Heart right ventricle (tissue), 16 donors: ENCODE measurements around the gene TXNRD2. TPM values are rescaled to one million over a fixed set of nuclear protein-coding genes. Genes with fewer than 3 reads are reported as not detected.

Source experiments
- ATAC-seq, 8 donors: fragments of 200-7000 bp; cut with Tn5 transposase; one replicate each; pipeline ENCODE4 v1.9.1; 2020; ENCODE audit warnings: mild to moderate bottlenecking in 8 of 8, moderate library complexity in 8 of 8, moderate number of reproducible peaks in 1 of 8
- DNase-seq, 2 donors: peaks; one replicate each; pipeline ENCODE4 v3.0.0-alpha.2; 2020
- H3K27ac ChIP-seq, 10 donors: fragments of 200-600 bp; sonication (generic) in 2 of 10; one replicate each; pipeline versions ENCODE4 v1.5.0 to v1.8.0; 2020 to 2022; ENCODE audit warnings: mild to moderate bottlenecking in 3 of 10
- H3K27me3 ChIP-seq, 7 donors: fragments of 200-600 bp; one replicate each; pipeline ENCODE4 v1.8.0; 2021 to 2022; ENCODE audit warnings: mild to moderate bottlenecking in 2 of 7
- H3K36me3 ChIP-seq, 9 donors: fragments of 200-600 bp; sonication (generic) in 1 of 9; one replicate each; pipeline versions ENCODE4 v1.5.0 to v1.8.0; 2020 to 2022; ENCODE audit warnings: mild to moderate bottlenecking in 2 of 9
- H3K4me1 ChIP-seq, 9 donors: fragments of 200-600 bp; sonication (generic) in 1 of 9; one replicate each; pipeline versions ENCODE4 v1.5.0 to v1.8.0; 2020 to 2022; ENCODE audit warnings: mild to moderate bottlenecking in 4 of 9
- H3K4me3 ChIP-seq, 10 donors: fragments of 200-600 bp; sonication (generic) in 2 of 10; one replicate each; pipeline versions ENCODE4 v1.5.0 to v1.8.0; 2020 to 2022; ENCODE audit warnings: mild to moderate bottlenecking in 7 of 10, moderate library complexity in 2 of 10
- H3K9me3 ChIP-seq, 11 donors: fragments of 200-600 bp in 10 of 11; sonication (generic) in 2 of 11; one replicate each; pipeline versions ENCODE4 v1.5.0 to v1.8.0; 2013 to 2022; ENCODE audit warnings: mild to moderate bottlenecking in 2 of 11, control low read depth in 1 of 11, moderate library complexity in 1 of 11
- CTCF ChIP-seq, 9 donors: fragments of 200-600 bp; sonication (generic) in 2 of 9; IDR thresholded peaks; one replicate each; pipeline versions ENCODE4 v1.5.0 to v1.8.0; 2021 to 2022; ENCODE audit warnings: antibody characterized with exemption in 9 of 9, mild to moderate bottlenecking in 5 of 9, moderate library complexity in 1 of 9
- WGBS, 2 donors: extraction: QIAGEN DNeasy Blood & Tissue Kit; methylation state at CpG; one replicate each; pipeline ENCODE4 v1.1.7; 2013; ENCODE audit warnings: inconsistent platforms in 1 of 2; 5-methylcytosine and 5-hydroxymethylcytosine counted together
- intact Hi-C, 10 donors: fragments of 100-400 bp; cut with DNase I; formaldehyde crosslinking; loops; one replicate each; pipeline versions ENCODE4 v1.11.1 to v1.14.2; 2022
- polyA plus RNA-seq, 2 donors: library from polyadenylated mRNA; stranded (reverse); fragments of 200-250 nt; gene quantifications; one replicate each; pipeline ENCODE4 v1.2.3, GENCODE V29; 2013
- total RNA-seq, 10 donors: library from RNA; stranded (reverse); fragmentation: NEBNext Ultra II Directional in 3 of 10; extraction: Animal tissue kit (Norgen Biotek cat#: 25700) in 3 of 10; gene quantifications; one replicate each; pipeline versions ENCODE4 v1.2.1 to v1.2.4, GENCODE V29; 2021 to 2023
- donor health status: Arrhythmogenic right ventricular cardiomyopathy.
- donor health status: ischemic (EF 13 %, LVEDD 7.1; RV severe dilation, severe dysfunction).
- donor health status: healthy with polysubstance abuse.
- donor health status: DM: no; HTN: yes; CAD: no.
- donor health status: DM: no; HTN: no; CAD: no.
- donor health status: ischemic (EF 25% LVEDD 6.9; RV normal size, moderate dysfunction).
- donor health status: ischemic (EF 25% LVEDD 5.7; RV mildly dilated, moderate dysfunction).
- donor health status: healthy.
- donor health status: DM: yes; HTN: yes; CAD: no.
- donor health status: Ischemic cardiomyopathy.
- donor health status: ischemic (EF 35%, LVEDD 5.7; RV mildly dilated, moderate dysfunction).
- donor health status: nonischemic (EF 11% LVEDD 7.7; RV severe dilation, severe dysfunction).
- donor health status: DM: yes; HTN: yes; CAD: no.
- donor health status: PGD.
- donor health status: ischemic (EF 29% LVEDD 5.4; RV normal size, mild dysfunction).
- donor health status: nonischemic (EF 23%, LVEDD 6.1; RV moderate dilation, normal function).

Gene TXNRD2
- total and polyA plus RNA-seq, 12 donors, result 25.8 to 103 (median 35.0) TPM

GRCh38 chr22:19888131-19888746 lies 53.4 kb downstream of the TXNRD2 start:
- Histone ChIP-seq H3K36me3 (peaks cover 0 to 23% (median 0%) of the 10 kb centered on the region in 9 donors), H3K27ac (no peak overlapping the region), H3K4me1 (peaks cover 0 to 50% (median 15%) of the 10 kb centered on the region in 9 donors), H3K4me3 (no peak overlapping the region), H3K9me3 (no peaks in the 10 kb centered on the region), H3K27me3 (no peaks in the 10 kb centered on the region)
- intact Hi-C loops, result no loop called here
- WGBS, 2 donors, result 94 to 96% methylated on average over 17 of the region's 17 CpGs
- ATAC-seq (no peak), DNase-seq (no peak)
- TF ChIP-seq CTCF (IDR thresholded peaks at IDR 0.05), result no peak

- no peak for ATAC-seq
- Histone ChIP-seq H3K36me3 (peaks cover 0 to 25% (median 0%) of the 10 kb centered on the region in 9 donors), H3K4me1 (peaks cover 0 to 44% (median 13%) of the 10 kb centered on the region in 9 donors), H3K9me3 (no peaks in the 10 kb centered on the region), H3K4me3 (no peak overlapping the region), H3K27me3 (no peaks in the 10 kb centered on the region), H3K27ac (peak overlapping the region in 2 of 10 donors; percentile 21 to 80)
- TF ChIP-seq CTCF (IDR thresholded peaks at IDR 0.05), result no peak
- no peak for DNase-seq
- intact Hi-C loops, result no loop called here
- 89 to 90% methylated on average over 16 of the region's 16 CpGs for WGBS, 2 donors
Observed at GRCh38 chr22:19887256-19887985, 54.2 kb downstream of the TXNRD2 start.

GRCh38 chr22:19886605-19887255 lies 54.9 kb downstream of the TXNRD2 start:
- WGBS, 2 donors, result 73 to 78% methylated on average over 12 of the region's 12 CpGs
- peak overlapping the region in 3 of 10 donors; percentile 21 to 84 (median 47) for H3K27ac ChIP-seq

More at GRCh38 chr22:19886605-19887255, 54.9 kb downstream of the TXNRD2 start:
- H3K4me1 ChIP-seq, result peaks cover 0 to 42% (median 8%) of the 10 kb centered on the region in 9 donors
- intact Hi-C loops, result no loop called here
- no peak for TF ChIP-seq CTCF (IDR thresholded peaks at IDR 0.05)
- DNase-seq, result no peak
- H3K9me3 ChIP-seq, result no peaks in the 10 kb centered on the region
- no peak overlapping the region for H3K4me3 ChIP-seq
- ATAC-seq, result peak; percentile 14 to 57 (median 30)
- H3K27me3 ChIP-seq, result no peaks in the 10 kb centered on the region
- peaks cover 0 to 25% (median 0%) of the 10 kb centered on the region in 9 donors for H3K36me3 ChIP-seq
